GM20000 (cell line): ENCODE data around the gene PRKG2.

Source experiments
- DNase-seq: peaks from one replicate; pipeline ENCODE4 v3.0.0; 2012; ENCODE audit warnings: low spot score
- TF ChIP-seq, protein P1 (sequence below): IDR thresholded peaks from 2 replicates; pipeline ENCODE4 v1.5.1; 2012; ENCODE audit warnings: mild to moderate bottlenecking, control low read depth; ENCODE audit errors: extremely low read depth, missing control alignments

PRKG2 gene

DNA sequence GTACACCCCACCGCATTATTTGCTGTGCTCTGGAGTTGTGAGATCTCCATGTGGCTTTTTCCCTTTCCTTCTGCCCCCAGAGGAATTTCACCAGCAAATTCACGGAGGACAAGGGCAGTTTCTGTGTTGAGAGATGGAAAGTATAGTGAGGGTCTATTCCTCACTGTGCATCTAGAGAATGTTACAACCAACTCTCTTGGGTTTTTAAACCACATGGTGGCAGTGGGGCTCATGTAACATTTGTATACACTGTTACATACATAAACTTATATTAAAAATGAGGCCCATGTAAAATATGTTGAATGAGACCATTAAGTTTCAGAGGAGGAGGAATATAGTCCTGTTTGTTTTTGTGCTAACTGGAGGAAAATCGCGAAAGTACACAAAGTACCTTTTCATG, 909 bp upstream of the PRKG2 start:
- TF ChIP-seq, protein P1, sequence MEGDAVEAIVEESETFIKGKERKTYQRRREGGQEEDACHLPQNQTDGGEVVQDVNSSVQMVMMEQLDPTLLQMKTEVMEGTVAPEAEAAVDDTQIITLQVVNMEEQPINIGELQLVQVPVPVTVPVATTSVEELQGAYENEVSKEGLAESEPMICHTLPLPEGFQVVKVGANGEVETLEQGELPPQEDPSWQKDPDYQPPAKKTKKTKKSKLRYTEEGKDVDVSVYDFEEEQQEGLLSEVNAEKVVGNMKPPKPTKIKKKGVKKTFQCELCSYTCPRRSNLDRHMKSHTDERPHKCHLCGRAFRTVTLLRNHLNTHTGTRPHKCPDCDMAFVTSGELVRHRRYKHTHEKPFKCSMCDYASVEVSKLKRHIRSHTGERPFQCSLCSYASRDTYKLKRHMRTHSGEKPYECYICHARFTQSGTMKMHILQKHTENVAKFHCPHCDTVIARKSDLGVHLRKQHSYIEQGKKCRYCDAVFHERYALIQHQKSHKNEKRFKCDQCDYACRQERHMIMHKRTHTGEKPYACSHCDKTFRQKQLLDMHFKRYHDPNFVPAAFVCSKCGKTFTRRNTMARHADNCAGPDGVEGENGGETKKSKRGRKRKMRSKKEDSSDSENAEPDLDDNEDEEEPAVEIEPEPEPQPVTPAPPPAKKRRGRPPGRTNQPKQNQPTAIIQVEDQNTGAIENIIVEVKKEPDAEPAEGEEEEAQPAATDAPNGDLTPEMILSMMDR = no peak
- DNase-seq = no peak

DNA sequence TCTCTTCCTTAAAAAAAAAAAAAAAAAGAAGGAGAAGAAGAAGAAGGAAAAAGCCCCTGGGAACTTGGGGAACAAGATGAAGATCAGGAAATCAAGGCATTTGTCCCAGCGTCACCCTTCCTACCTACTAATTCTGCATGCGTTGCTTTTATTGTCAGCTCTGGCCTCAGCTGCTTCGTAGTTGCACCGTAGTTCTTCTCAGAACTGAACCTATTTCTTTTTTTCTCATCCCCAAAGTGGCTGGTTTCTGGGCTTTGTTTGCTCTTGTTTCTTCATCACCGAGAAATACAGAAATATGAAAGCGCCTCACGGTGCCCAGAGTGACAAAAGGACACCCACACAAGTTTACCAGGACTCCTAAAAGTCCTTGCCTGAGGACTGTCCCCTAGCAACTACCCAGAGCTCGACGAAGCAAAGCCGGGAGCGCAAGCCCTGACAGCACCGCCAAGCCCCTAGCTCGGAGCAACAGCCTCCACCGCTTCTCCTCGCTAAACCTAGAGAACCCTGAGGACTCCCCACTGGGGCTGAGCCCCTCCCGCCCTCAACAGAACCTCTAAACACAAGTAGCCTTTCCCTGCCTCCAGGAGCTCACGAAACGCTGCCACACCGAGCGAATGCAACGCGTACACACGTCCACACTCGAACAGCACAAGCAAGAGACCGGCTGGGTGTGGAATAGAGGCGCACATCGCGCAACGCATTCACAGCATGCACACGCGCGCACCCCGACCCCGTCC, 710 bp downstream of the PRKG2 start:
- TF ChIP-seq, protein P1 = no peak
- DNase-seq = no peak

DNA sequence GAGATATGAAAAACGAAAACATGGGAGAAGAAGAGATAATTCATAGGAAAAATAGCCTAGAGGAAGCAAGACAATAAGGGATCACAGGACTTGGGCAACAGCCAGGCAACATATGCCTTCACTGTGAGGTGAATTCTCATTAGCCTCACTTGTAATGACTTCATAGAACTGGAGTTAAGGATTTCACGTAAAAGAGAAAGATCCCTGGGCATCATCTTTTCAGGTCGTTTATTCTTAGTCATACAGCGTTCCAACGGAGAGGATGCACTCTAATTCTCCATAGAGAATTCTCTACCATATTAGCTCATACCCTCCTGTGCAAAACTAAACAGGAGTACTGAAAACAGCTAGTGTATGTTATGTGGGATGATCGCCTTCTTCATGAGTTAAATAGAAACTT, 1.4 kb downstream of the PRKG2 start:
- DNase-seq = no peak
- TF ChIP-seq, protein P1 = no peak

DNA sequence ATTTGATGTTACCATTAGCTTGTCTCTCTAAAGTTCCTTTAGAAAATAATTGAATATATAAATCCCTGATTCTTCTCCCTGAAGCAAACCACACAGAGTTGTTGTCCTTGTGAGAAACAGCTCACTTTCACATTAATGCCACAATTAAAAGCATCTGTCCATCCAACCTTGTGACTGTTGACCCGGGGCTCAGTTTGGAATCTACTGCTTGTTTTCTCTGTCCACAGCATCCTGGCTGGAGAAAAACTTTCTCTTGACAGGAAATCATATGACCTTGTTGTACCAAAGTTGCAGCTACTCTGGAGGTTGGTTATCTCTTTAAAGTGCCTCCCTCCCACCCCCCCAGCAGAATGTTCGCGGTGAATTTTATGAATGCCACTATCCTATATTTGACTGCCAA, 3.1 kb downstream of the PRKG2 start:
- TF ChIP-seq, protein P1 = no peak
- DNase-seq = no peak

DNA sequence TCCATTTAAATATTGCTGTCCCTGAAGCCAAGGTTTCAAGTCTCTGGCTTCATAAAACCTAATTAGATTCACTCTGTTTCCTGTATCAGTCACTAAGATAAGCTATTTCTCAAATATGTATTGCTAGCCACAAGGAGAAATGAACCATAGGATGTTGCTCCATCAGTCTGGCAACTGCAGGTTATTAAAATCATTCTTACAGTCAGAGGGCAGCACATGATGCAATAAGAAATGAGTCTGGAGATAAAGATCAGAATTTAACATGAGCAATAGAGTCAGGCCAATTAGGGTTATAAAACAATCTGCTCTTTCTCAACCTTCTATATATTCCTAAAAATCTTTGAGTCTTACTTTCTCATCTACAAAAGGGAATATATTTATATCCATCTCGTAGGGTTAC, 7.2 kb downstream of the PRKG2 start:
- no peak for DNase-seq
- TF ChIP-seq, protein P1 = no peak

DNA sequence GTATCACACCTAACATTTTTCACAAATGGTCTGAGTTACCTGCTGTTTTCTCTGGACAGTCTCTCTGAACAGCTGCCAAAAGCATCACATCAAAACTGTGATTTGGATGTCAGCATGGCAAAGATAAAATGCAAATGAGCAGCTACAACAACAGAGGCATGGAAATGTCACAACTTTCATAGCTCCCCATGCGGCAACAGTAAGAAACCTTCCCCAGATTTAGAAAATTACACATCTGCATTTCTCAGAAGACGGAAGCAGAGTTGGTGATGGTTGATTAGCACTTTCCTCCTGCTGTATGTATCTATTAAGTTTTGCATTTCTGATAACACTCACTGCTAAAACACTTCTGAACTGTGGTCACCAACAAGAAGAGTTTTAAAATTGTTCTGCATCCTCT, 9.7 kb downstream of the PRKG2 start:
- TF ChIP-seq, protein P1 = no peak
- no peak for DNase-seq

DNA sequence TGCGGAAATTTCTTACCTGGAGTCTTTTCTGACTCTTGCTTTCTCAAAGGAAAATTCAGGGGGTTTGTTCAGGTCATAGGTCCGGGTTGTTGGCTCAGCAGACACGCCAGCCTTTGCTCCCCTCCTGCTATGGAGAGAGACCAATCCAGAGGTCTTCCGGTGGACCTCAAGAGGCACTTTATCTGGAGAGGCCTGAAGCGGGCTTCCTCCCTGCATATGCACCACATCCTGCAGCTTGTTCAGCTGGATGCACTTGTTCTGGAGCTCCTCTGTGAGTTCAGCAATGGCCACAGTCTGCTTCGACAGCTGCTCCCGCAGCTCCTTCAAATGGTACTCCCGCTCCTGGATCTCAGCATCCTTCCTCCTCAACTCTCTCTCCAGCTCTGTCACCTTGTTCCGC, 10.5 kb downstream of the PRKG2 start:
- no peak for DNase-seq
- TF ChIP-seq, protein P1 = no peak
